K562 (cell line): ENCODE data around the gene NT5DC4. TPM values are rescaled to one million over a fixed set of nuclear protein-coding genes. Genes with fewer than 3 reads are reported as not detected.

Source experiments
- BRD9 ChIP-seq: fragments of 450-650 bp; IDR thresholded peaks from 2 replicates; pipeline ENCODE4 v1.6.1; 2018; ENCODE audit warnings: low read depth; ENCODE audit not compliant: partially characterized antibody
- DMBX1 ChIP-seq: fragments of 250-450 bp; sonication (Bioruptor Pico); IDR thresholded peaks from 2 replicates; pipeline ENCODE4 v1.8.0; 2022; ENCODE audit warnings: inconsistent platforms, mild to moderate bottlenecking, moderate library complexity, borderline replicate concordance
- FOXM1 ChIP-seq, 2 experiments: fragments of 450-650 bp in 1 of 2; sonication (generic) in 1 of 2; formaldehyde crosslinking in 1 of 2; IDR thresholded peaks; 2 replicates each; pipeline versions ENCODE4 v1.6.1 to v1.9.0; 2017 to 2022; ENCODE audit warnings: low read depth in 2 of 2, mild to moderate bottlenecking in 2 of 2, missing genetic modification reagents in 1 of 2, moderate library complexity in 1 of 2
- PHB2 ChIP-seq: fragments of 450-650 bp; IDR thresholded peaks from 2 replicates; pipeline ENCODE4 v1.6.1; 2017; ENCODE audit warnings: low read depth
- RBM25 ChIP-seq: fragments of 200-400 bp; formaldehyde crosslinking; IDR thresholded peaks from 2 replicates; pipeline ENCODE4 v1.6.1; 2018; ENCODE audit warnings: low read length, low read depth, moderate library complexity; ENCODE audit not compliant: severe bottlenecking
- SRSF9 ChIP-seq: fragments of 200-400 bp; formaldehyde crosslinking; IDR thresholded peaks from 2 replicates; pipeline ENCODE4 v1.6.1; 2017; ENCODE audit warnings: low read depth, low read length, borderline replicate concordance
- ZNF347 ChIP-seq: fragments of 450-650 bp; formaldehyde crosslinking; IDR thresholded peaks from 2 replicates; pipeline ENCODE4 v1.4.0; 2020; ENCODE audit warnings: low read depth, mild to moderate bottlenecking, moderate library complexity
- ZNF354B ChIP-seq: fragments of 250-450 bp; sonication (Bioruptor Pico); IDR thresholded peaks from 2 replicates; pipeline ENCODE4 v1.4.0; 2020
- ZNF507 ChIP-seq: conservative IDR thresholded peaks from 2 replicates; pipeline ENCODE4 v1.6.1; 2017; ENCODE audit warnings: missing genetic modification characterization, missing compliant biosample characterization
- polyA plus RNA-seq, 8 experiments: library from polyadenylated mRNA; depleted of rRNA in 4 of 8; stranded (reverse) in 5 of 8; unstranded in 3 of 8; fragments of >200 nt; fragmentation: Nextera tagmentation in 2 of 8; fragmentation: Illumina TruSeq in 1 of 8; extraction: Ambion mirVana in 2 of 8; extraction: Trizol in 1 of 8; gene quantifications; 2 replicates each; pipeline versions ENCODE4 v1.2.1 to v1.2.3, GENCODE V29; 2011 to 2014; ENCODE audit warnings: inconsistent platforms in 1 of 8, missing spikeins in 1 of 8
- total RNA-seq, 7 experiments: library from RNA; depleted of rRNA in 6 of 7; stranded (reverse); fragments of >200 nt in 6 of 7; fragmentation: Illumina TruSeq in 2 of 7; extraction: Trizol in 2 of 7; gene quantifications; 2 replicates each; pipeline versions ENCODE4 v1.2.1 to v1.2.3, GENCODE V29; 2011 to 2021; ENCODE audit warnings: low replicate concordance in 1 of 7
- TF ChIP-seq, protein P1 (sequence below): fragments of 250-450 bp; sonication (Bioruptor Pico); IDR thresholded peaks from 2 replicates; pipeline ENCODE4 v1.4.0; 2020
- TF ChIP-seq, protein P2 (sequence below), 2 experiments: fragments of 450-650 bp in 1 of 2; sonication (generic) in 1 of 2; formaldehyde crosslinking in 1 of 2; IDR thresholded peaks; 2 replicates each; pipeline versions ENCODE4 v1.7.1 to v1.9.0; 2016 to 2022; ENCODE audit warnings: inconsistent platforms in 1 of 2, mild to moderate bottlenecking in 1 of 2, missing genetic modification reagents in 1 of 2
- TF ChIP-seq, protein P3 (sequence below): fragments of 450-650 bp; IDR thresholded peaks from 2 replicates; pipeline ENCODE4 v1.6.1; 2018; ENCODE audit not compliant: partially characterized antibody

Gene NT5DC4
- total and polyA plus RNA-seq, 9 of the 15 experiments (the other 6 are each of a cell fraction or from before 2014, with no cell fraction given) = 0.44 to 6.9 (median 2.5) TPM

DNA sequence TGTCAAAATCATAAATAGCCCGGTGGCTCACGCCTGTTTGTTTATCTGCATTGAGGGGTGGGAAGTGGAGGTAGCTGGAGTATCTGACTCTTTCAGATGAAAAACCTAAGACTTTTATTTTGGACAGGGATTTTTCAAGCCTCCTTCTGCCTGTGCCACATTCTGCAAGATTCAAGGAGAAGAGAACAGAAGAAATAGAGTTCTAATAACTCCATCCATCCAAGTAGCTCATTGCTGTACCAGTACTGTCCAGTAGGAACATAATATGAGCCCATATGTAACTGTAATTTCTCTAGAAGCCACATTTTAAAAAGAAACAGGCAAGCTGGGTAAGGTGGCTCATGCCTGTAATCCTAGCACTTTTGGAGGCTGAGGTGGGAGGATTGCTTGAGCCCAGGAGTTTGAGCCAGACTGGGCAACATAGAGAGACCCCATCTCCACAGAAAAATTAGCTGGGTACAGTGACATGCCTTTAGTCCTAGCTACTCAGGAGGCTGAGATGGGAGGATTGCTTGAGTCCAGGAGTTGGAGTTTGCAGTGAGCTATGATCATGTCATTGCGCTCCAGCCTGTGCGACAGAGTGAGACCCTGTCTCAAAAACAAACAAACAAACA, 35.4 kb upstream of the NT5DC4 start (continued):
- TF ChIP-seq ZNF347 (CRISPR knock-in tag) (no peak), DMBX1 (CRISPR knock-in tag) (no peak), ZNF507 (no peak), PHB2 (no peak), SRSF9 (no peak), RBM25 (peak; percentile 49), BRD9 (no peak), FOXM1 (IDR thresholded peaks at IDR 0.05; ENCODE audit: low read depth) (peak; percentile 54), FOXM1 (CRISPR knock-in tag; IDR thresholded peaks at IDR 0.05; ENCODE audit: low read depth) (no peak), ZNF354B (CRISPR knock-in tag) (no peak)
- TF ChIP-seq, protein P1, sequence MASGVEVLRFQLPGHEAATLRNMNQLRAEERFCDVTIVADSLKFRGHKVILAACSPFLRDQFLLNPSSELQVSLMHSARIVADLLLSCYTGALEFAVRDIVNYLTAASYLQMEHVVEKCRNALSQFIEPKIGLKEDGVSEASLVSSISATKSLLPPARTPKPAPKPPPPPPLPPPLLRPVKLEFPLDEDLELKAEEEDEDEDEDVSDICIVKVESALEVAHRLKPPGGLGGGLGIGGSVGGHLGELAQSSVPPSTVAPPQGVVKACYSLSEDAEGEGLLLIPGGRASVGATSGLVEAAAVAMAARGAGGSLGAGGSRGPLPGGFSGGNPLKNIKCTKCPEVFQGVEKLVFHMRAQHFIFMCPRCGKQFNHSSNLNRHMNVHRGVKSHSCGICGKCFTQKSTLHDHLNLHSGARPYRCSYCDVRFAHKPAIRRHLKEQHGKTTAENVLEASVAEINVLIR (CRISPR knock-in tag) = no peak
- TF ChIP-seq, protein P2, sequence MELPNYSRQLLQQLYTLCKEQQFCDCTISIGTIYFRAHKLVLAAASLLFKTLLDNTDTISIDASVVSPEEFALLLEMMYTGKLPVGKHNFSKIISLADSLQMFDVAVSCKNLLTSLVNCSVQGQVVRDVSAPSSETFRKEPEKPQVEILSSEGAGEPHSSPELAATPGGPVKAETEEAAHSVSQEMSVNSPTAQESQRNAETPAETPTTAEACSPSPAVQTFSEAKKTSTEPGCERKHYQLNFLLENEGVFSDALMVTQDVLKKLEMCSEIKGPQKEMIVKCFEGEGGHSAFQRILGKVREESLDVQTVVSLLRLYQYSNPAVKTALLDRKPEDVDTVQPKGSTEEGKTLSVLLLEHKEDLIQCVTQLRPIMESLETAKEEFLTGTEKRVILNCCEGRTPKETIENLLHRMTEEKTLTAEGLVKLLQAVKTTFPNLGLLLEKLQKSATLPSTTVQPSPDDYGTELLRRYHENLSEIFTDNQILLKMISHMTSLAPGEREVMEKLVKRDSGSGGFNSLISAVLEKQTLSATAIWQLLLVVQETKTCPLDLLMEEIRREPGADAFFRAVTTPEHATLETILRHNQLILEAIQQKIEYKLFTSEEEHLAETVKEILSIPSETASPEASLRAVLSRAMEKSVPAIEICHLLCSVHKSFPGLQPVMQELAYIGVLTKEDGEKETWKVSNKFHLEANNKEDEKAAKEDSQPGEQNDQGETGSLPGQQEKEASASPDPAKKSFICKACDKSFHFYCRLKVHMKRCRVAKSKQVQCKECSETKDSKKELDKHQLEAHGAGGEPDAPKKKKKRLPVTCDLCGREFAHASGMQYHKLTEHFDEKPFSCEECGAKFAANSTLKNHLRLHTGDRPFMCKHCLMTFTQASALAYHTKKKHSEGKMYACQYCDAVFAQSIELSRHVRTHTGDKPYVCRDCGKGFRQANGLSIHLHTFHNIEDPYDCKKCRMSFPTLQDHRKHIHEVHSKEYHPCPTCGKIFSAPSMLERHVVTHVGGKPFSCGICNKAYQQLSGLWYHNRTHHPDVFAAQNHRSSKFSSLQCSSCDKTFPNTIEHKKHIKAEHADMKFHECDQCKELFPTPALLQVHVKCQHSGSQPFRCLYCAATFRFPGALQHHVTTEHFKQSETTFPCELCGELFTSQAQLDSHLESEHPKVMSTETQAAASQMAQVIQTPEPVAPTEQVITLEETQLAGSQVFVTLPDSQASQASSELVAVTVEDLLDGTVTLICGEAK (IDR thresholded peaks at IDR 0.05) = no peak
- TF ChIP-seq, protein P2 (CRISPR knock-in tag; IDR thresholded peaks at IDR 0.05) = no peak
- TF ChIP-seq, protein P3, sequence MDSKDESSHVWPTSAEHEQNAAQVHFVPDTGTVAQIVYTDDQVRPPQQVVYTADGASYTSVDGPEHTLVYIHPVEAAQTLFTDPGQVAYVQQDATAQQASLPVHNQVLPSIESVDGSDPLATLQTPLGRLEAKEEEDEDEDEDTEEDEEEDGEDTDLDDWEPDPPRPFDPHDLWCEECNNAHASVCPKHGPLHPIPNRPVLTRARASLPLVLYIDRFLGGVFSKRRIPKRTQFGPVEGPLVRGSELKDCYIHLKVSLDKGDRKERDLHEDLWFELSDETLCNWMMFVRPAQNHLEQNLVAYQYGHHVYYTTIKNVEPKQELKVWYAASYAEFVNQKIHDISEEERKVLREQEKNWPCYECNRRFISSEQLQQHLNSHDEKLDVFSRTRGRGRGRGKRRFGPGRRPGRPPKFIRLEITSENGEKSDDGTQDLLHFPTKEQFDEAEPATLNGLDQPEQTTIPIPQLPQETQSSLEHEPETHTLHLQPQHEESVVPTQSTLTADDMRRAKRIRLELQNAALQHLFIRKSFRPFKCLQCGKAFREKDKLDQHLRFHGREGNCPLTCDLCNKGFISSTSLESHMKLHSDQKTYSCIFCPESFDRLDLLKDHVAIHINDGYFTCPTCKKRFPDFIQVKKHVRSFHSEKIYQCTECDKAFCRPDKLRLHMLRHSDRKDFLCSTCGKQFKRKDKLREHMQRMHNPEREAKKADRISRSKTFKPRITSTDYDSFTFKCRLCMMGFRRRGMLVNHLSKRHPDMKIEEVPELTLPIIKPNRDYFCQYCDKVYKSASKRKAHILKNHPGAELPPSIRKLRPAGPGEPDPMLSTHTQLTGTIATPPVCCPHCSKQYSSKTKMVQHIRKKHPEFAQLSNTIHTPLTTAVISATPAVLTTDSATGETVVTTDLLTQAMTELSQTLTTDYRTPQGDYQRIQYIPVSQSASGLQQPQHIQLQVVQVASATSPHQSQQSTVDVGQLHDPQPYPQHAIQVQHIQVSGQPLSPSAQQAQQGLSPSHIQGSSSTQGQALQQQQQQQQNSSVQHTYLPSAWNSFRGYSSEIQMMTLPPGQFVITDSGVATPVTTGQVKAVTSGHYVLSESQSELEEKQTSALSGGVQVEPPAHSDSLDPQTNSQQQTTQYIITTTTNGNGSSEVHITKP = peak; percentile 50
